Gastrocnemius medialis (tissue), 4 donors: ENCODE data around the gene HOMEZ. TPM values are rescaled to one million over a fixed set of nuclear protein-coding genes. Genes with fewer than 3 reads are reported as not detected.

ENCODE experiments used
- ATAC-seq, 2 donors: fragments of 150-250 bp; one replicate each; pipeline ENCODE4 v1.9.1; 2016
- DNase-seq, 2 donors: peaks; one replicate each; pipeline ENCODE4 v3.0.0-alpha.2; 2019
- H3K27ac ChIP-seq, 4 donors: fragments of 200-600 bp; sonication (generic); 1 replicate in 1 of 4; 2 replicates in 3 of 4; pipeline ENCODE4 v1.5.1; 2016 to 2018; ENCODE audit warnings: mild to moderate bottlenecking in 2 of 4, moderate library complexity in 1 of 4
- H3K27me3 ChIP-seq, 3 donors: fragments of 200-600 bp; sonication (generic) in 2 of 3; 1 replicate in 1 of 3; 2 replicates in 2 of 3; pipeline versions ENCODE4 v1.5.1 to v1.6.0; 2016 to 2019; ENCODE audit warnings: mild to moderate bottlenecking in 1 of 3, moderate library complexity in 1 of 3
- H3K36me3 ChIP-seq, 2 donors: fragments of 200-600 bp; sonication (generic) in 1 of 2; one replicate each; pipeline ENCODE4 v1.5.1; 2017 to 2018
- H3K4me1 ChIP-seq, 2 donors: fragments of 200-600 bp; sonication (generic) in 1 of 2; one replicate each; pipeline ENCODE4 v1.5.1; 2016 to 2017; ENCODE audit warnings: mild to moderate bottlenecking in 2 of 2
- H3K4me3 ChIP-seq, 4 donors: fragments of 200-600 bp; sonication (generic) in 3 of 4; 1 replicate in 1 of 4; 2 replicates in 3 of 4; pipeline ENCODE4 v1.5.1; 2016 to 2019; ENCODE audit warnings: mild to moderate bottlenecking in 2 of 4
- H3K9me3 ChIP-seq, 3 donors: fragments of 200-600 bp; sonication (generic) in 2 of 3; 1 replicate in 1 of 3; 2 replicates in 2 of 3; pipeline ENCODE4 v1.5.1; 2016 to 2019
- POLR2A ChIP-seq, 2 donors: fragments of 450-650 bp; IDR thresholded peaks; one replicate each; pipeline ENCODE4 v1.6.1; 2017; ENCODE audit warnings: antibody characterized with exemption in 2 of 2, mild to moderate bottlenecking in 2 of 2, moderate library complexity in 2 of 2
- in situ Hi-C, 4 donors: fragments of 200-750 bp; cut with MboI; loops; one replicate each; pipeline versions ENCODE4 v1.15.0 to v1.8.0; 2017; ENCODE audit warnings: low sequenced_read_pairs in 4 of 4
- intact Hi-C: fragments of 100-400 bp; cut with DNase I; formaldehyde crosslinking; loops from one replicate; pipeline ENCODE4 v1.15.1; 2023; ENCODE audit warnings: low total_unique reads
- total RNA-seq, 4 donors: library from RNA; depleted of rRNA; stranded (reverse); fragments of >200 nt; gene quantifications; one replicate each; pipeline versions ENCODE4 v1.1.0 to v1.2.3, GENCODE V29; 2016
- TF ChIP-seq, protein P1 (sequence below), 5 experiments: fragments of 450-650 bp in 3 of 5; fragments of 200-600 bp in 2 of 5; sonication (generic) in 2 of 5; IDR thresholded peaks in 4 of 5; conservative IDR thresholded peaks in 1 of 5; 1 replicate in 4 of 5; 2 replicates in 1 of 5; pipeline ENCODE4 v1.5.1; 2016 to 2019; ENCODE audit warnings: antibody characterized with exemption in 5 of 5, mild to moderate bottlenecking in 3 of 5, moderate library complexity in 3 of 5

HOMEZ gene
- total RNA-seq, 4 donors from 2014 or later, result 7.8 to 10.0 (median 8.4) TPM

DNA sequence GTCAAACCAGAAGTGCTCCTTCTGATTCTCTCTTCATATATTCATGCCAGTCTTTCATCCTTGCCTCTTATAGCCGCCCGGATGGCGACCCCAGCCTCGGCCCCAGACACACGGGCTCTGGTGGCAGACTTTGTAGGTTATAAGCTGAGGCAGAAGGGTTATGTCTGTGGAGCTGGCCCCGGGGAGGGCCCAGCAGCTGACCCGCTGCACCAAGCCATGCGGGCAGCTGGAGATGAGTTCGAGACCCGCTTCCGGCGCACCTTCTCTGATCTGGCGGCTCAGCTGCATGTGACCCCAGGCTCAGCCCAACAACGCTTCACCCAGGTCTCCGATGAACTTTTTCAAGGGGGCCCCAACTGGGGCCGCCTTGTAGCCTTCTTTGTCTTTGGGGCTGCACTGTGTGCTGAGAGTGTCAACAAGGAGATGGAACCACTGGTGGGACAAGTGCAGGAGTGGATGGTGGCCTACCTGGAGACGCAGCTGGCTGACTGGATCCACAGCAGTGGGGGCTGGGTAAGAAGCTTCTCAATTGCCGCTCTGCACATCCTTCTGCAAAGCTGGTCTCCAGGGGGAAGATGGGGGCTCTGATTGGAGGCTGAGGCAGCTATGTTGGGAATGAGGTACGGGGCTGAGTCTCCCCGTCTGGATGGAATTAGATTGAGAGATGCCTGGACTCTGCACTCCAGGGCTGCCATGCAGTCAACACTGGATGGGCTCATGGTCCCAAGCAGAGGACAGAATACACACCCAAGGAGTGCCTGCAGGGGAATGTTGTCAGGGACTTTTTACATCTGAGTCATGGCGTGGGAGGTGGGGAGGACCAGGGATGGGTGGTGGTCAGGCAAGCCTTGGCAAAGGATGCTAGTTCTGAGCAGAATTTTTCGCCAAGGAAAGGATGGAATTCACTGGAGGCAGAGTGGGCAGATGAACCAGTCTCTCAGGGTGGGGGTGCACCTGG lies 22.0 kb upstream of the HOMEZ start:
- DNase-seq (no peak), ATAC-seq (no peak)
- intact Hi-C loops, result loop anchor here (10.0 kb wide), 1 partner anchor 713 kb away; the partner anchor contains the start of gene ABHD4
- Histone ChIP-seq H3K27me3 (no peaks in the 10 kb centered on the region), H3K9me3 (no peaks in the 10 kb centered on the region), H3K36me3 (peaks cover 0 to 26% of the 10 kb centered on the region in 2 donors), H3K27ac (peak overlapping the region; percentile 85 to 90 (median 86)), H3K4me1 (peaks cover 21 to 23% of the 10 kb centered on the region in 2 donors), H3K4me3 (peak overlapping the region in 3 of 4 donors; percentile 66 to 75 (median 69))
- in situ Hi-C loops, result loop anchor here in 2 of 4 donors (25.0 kb wide), 3 partner anchors 721 to 1129 kb away; partner anchors contain the start of genes ABHD4 (in 1 of the 2), CBLN3 (in 1 of the 2), DAD1 (in 1 of the 2) and EMC9 (in 1 of the 2)
- no peak for TF ChIP-seq POLR2A (IDR thresholded peaks at IDR 0.05)
- TF ChIP-seq, protein P1, sequence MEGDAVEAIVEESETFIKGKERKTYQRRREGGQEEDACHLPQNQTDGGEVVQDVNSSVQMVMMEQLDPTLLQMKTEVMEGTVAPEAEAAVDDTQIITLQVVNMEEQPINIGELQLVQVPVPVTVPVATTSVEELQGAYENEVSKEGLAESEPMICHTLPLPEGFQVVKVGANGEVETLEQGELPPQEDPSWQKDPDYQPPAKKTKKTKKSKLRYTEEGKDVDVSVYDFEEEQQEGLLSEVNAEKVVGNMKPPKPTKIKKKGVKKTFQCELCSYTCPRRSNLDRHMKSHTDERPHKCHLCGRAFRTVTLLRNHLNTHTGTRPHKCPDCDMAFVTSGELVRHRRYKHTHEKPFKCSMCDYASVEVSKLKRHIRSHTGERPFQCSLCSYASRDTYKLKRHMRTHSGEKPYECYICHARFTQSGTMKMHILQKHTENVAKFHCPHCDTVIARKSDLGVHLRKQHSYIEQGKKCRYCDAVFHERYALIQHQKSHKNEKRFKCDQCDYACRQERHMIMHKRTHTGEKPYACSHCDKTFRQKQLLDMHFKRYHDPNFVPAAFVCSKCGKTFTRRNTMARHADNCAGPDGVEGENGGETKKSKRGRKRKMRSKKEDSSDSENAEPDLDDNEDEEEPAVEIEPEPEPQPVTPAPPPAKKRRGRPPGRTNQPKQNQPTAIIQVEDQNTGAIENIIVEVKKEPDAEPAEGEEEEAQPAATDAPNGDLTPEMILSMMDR (IDR thresholded peaks at IDR 0.05 in 4 of 5, conservative IDR thresholded peaks at IDR 0.05 in 1 of 5), result no peak

DNA sequence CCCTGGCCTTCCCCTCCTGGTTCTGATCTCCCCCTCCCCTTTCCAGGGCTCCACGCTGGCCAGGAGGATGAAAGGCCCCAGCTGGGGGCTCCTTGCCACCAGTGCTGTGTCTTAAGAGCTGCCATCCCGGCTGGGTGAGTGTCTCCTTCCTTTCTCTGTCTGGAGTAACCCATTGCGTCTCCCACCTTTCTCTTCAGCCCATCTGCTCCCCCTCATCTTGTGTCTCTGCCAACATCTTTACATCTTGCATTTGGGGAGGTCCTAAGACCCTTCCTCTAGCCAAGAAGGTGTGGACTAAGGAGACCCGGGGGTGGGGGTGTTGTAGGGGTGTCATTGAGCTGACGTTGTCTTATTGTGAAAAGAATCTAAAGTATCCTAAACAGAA lies 21.2 kb upstream of the HOMEZ start:
- in situ Hi-C loops, result loop anchor here in 2 of 4 donors (25.0 kb wide), 3 partner anchors 720 to 1130 kb away; partner anchors contain the start of genes ABHD4 (in 1 of the 2), CBLN3 (in 1 of the 2), DAD1 (in 1 of the 2) and EMC9 (in 1 of the 2)

DNA sequence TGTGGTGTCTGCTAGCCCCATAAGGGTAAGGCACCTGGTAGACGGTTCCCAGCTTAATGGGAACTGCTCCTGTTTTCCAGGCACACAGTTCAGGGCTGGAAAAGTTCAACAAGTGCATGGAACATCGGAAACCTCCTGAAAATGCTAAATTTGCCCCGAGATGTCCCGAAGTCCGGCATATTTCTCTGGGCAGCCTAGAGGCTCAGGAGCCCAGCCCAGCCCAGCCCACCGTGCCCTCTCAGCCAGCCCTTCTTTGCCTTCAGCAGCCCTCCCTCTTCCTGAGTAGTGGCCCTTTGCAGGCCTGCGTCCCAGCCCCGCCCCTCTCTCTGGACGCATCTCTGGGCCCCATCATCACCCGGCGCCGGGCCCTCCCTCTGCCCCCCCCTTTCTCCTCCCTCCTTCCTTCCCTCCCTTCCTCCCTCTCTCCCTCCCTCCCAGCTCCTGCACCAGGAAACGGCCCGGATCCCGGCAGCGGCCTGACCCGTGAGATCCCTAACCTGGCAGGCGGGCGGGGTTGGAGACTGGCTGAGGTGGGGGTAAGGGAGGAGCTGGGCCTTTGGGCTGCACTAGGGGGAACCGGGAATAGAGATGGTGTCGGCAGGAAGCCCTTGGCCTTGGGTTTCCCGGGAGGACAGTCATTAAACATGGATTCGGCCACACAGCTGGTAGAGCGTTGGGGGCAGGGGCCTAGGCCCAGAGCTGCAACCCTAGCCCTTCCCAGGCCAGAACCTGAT lies 20.6 kb upstream of the HOMEZ start, which contains the start of gene BCL2L2:
Gene BCL2L2, plus strand, starts transcription at position 422 of the 734 bp plus-strand sequence. CDS start 935 bp downstream, outside the sequence.
- H3K27ac ChIP-seq, result peak within 1 kb of the TSS; percentile 85 to 90 (median 86)
- intact Hi-C loops, result loop anchor here (1.0 to 10.0 kb wide), 2 partner anchors 14 to 712 kb away; partner anchors contain the start of gene ABHD4
- peak; percentile 63 to 66 for ATAC-seq
- H3K4me1 ChIP-seq, result peaks cover 23 to 27% of the 10 kb centered on the region in 2 donors
- TF ChIP-seq POLR2A (IDR thresholded peaks at IDR 0.05), result peak; percentile 61 to 62
- TF ChIP-seq, protein P1 (IDR thresholded peaks at IDR 0.05 in 4 of 5, conservative IDR thresholded peaks at IDR 0.05 in 1 of 5), result no peak
- no peaks in the 10 kb centered on the region for H3K9me3 ChIP-seq
- DNase-seq, result peak; percentile 85 to 92
- peak within 1 kb of the TSS; percentile 66 to 75 (median 68) for H3K4me3 ChIP-seq
- in situ Hi-C loops, result loop anchor here in 2 of 4 donors (25.0 kb wide), 3 partner anchors 719 to 1131 kb away; partner anchors contain the start of genes ABHD4 (in 1 of the 2), CBLN3 (in 1 of the 2), DAD1 (in 1 of the 2) and EMC9 (in 1 of the 2)
- H3K36me3 ChIP-seq, result peaks cover 0 to 26% of the 10 kb centered on the region in 2 donors
- H3K27me3 ChIP-seq, result no peaks in the 10 kb centered on the region

More for the DNA sequence above, 21.2 kb upstream of the HOMEZ start:
- no peaks in the 10 kb centered on the region for H3K9me3 ChIP-seq
- intact Hi-C loops, result loop anchor here (10.0 kb wide), 1 partner anchor 712 kb away; the partner anchor contains the start of gene ABHD4
- DNase-seq (no peak), ATAC-seq (no peak)
- no peak for TF ChIP-seq POLR2A (IDR thresholded peaks at IDR 0.05)
- TF ChIP-seq, protein P1 (IDR thresholded peaks at IDR 0.05 in 4 of 5, conservative IDR thresholded peaks at IDR 0.05 in 1 of 5), result no peak
- peak overlapping the region; percentile 85 to 90 (median 86) for H3K27ac ChIP-seq
- peaks cover 23 to 27% of the 10 kb centered on the region in 2 donors for H3K4me1 ChIP-seq
- H3K4me3 ChIP-seq, result peak overlapping the region; percentile 66 to 75 (median 68)
- peaks cover 0 to 26% of the 10 kb centered on the region in 2 donors for H3K36me3 ChIP-seq
- H3K27me3 ChIP-seq, result no peaks in the 10 kb centered on the region
